A673 (cell line): ENCODE measurements around the gene MMD2. TPM values are rescaled to one million over a fixed set of nuclear protein-coding genes. Genes with fewer than 3 reads are reported as not detected.
"Not testable (repeated sequence)": the region's sequence is repeated elsewhere in the genome, so short reads cannot be mapped to it uniquely, and the experiment has no call there.

Experiments used
- BruUV-seq: library from RNA; stranded (reverse); fragments of 400-500 nt; replicated peaks from 2 replicates; lab custom pipeline; 2021; lab: Mats Ljungman, UMichigan
- CTCF ChIA-PET: fragments of 300-600 bp; sonication (Branson Sonifier 250); formaldehyde crosslinking; loops from one replicate; lab custom pipeline; 2022; ENCODE audit warnings: antibody characterized with exemption; lab: Charles Lee
- POLR2A ChIA-PET: fragments of 300-600 bp; sonication (Branson Sonifier 250); formaldehyde crosslinking; loops from one replicate; lab custom pipeline; 2022; ENCODE audit warnings: antibody characterized with exemption; ENCODE audit not compliant: low non-redundant PET; lab: Charles Lee
- DNase-seq: peaks from one replicate; pipeline ENCODE4 v3.0.0-alpha.2; 2015; ENCODE audit warnings: low spot score
- H3K27ac ChIP-seq: fragments of 200-600 bp; sonication (generic); 2 replicates; pipeline ENCODE4 v1.5.1; 2016; ENCODE audit warnings: mixed run types, low read depth, mild to moderate bottlenecking, mixed read lengths, antibody characterized with exemption, low read length; ENCODE audit not compliant: poor library complexity, severe bottlenecking
- H3K27me3 ChIP-seq: fragments of 200-600 bp; sonication (generic); replicated peaks from 2 replicates; pipeline ENCODE4 v1.6.1; 2017; ENCODE audit warnings: mixed run types, low read depth, mild to moderate bottlenecking, mixed read lengths, antibody characterized with exemption, low read length; ENCODE audit not compliant: insufficient read depth, poor library complexity
- H3K36me3 ChIP-seq: fragments of 200-600 bp; sonication (generic); 2 replicates; pipeline ENCODE4 v1.6.1; 2016; ENCODE audit warnings: mixed run types, mild to moderate bottlenecking, mixed read lengths, antibody characterized with exemption, low read length; ENCODE audit not compliant: insufficient read depth, poor library complexity, severe bottlenecking
- H3K4me1 ChIP-seq: fragments of 200-600 bp; sonication (generic); 2 replicates; pipeline ENCODE4 v1.6.1; 2017; ENCODE audit warnings: mixed run types, mild to moderate bottlenecking, mixed read lengths, antibody characterized with exemption, low read length; ENCODE audit not compliant: insufficient read depth, poor library complexity, severe bottlenecking
- H3K4me3 ChIP-seq: fragments of 200-600 bp; sonication (generic); 2 replicates; pipeline ENCODE4 v1.5.1; 2016; ENCODE audit warnings: low read depth, mixed run types, mild to moderate bottlenecking, mixed read lengths, low read length; ENCODE audit not compliant: poor library complexity, severe bottlenecking
- H3K9me3 ChIP-seq: fragments of 200-600 bp; sonication (generic); 2 replicates; pipeline ENCODE4 v1.6.1; 2016; ENCODE audit warnings: mixed run types, low read depth, mild to moderate bottlenecking, mixed read lengths, antibody characterized with exemption, low read length; ENCODE audit not compliant: poor library complexity, severe bottlenecking
- EZH2 ChIP-seq: fragments of 200-600 bp; sonication (generic); IDR thresholded peaks from 2 replicates; pipeline ENCODE4 v1.6.1; 2017; ENCODE audit warnings: borderline replicate concordance, low read depth, mild to moderate bottlenecking, mixed read lengths, antibody characterized with exemption, low read length; ENCODE audit not compliant: poor library complexity, severe bottlenecking
- intact Hi-C: fragments of 100-400 bp; cut with micrococcal nuclease; formaldehyde crosslinking; loops from one replicate; pipeline ENCODE4 v1.10.0; 2022; ENCODE audit not compliant: unreplicated experiment
- total RNA-seq: library from RNA; stranded (reverse); gene quantifications from 2 replicates; pipeline ENCODE4 v1.2.3, GENCODE V29; 2021
- TF ChIP-seq, protein P1 (sequence below): fragments of 300-800, 200-600 bp; sonication (generic); conservative IDR thresholded peaks from 2 replicates; pipeline ENCODE4 v1.5.1; 2017; ENCODE audit warnings: low read depth, mild to moderate bottlenecking, antibody characterized with exemption, low read length, moderate library complexity, mixed read lengths

The MMD2 gene
- total RNA-seq, 1 experiment from 2014 or later = not detected

DNA sequence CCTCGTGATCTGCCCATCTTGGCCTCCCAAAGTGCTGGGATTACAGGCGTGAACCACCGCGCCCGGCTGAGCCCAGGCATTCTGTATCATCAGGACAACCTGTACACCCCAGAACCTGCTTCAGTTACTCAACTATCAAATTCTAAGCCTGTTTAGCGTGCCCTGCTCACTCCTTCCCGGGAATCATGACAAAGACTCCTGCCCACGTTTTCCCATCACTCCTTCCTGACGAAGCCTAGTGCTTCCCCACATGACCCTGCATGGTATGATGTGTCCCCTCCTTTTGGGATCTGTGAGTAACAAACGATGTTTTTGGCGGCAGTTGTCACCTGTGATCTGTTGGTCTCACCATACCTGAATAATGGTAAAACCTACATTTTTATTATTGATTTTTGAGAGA lies 63.2 kb downstream of the MMD2 start:
- TF ChIP-seq EZH2 = no peak
- TF ChIP-seq, protein P1, sequence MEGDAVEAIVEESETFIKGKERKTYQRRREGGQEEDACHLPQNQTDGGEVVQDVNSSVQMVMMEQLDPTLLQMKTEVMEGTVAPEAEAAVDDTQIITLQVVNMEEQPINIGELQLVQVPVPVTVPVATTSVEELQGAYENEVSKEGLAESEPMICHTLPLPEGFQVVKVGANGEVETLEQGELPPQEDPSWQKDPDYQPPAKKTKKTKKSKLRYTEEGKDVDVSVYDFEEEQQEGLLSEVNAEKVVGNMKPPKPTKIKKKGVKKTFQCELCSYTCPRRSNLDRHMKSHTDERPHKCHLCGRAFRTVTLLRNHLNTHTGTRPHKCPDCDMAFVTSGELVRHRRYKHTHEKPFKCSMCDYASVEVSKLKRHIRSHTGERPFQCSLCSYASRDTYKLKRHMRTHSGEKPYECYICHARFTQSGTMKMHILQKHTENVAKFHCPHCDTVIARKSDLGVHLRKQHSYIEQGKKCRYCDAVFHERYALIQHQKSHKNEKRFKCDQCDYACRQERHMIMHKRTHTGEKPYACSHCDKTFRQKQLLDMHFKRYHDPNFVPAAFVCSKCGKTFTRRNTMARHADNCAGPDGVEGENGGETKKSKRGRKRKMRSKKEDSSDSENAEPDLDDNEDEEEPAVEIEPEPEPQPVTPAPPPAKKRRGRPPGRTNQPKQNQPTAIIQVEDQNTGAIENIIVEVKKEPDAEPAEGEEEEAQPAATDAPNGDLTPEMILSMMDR = no peak
- no TSS peak for BruUV-seq
- ChIA-PET POLR2A (no interaction called here), CTCF (no interaction called here)
- no peaks in the 10 kb centered on the region for H3K4me1 ChIP-seq
- intact Hi-C loops = no loop called here
- H3K9me3 ChIP-seq = no peaks in the 10 kb centered on the region
- H3K36me3 ChIP-seq = no peaks in the 10 kb centered on the region
- H3K4me3 ChIP-seq = no peak overlapping the region
- no peaks in the 10 kb centered on the region for H3K27me3 ChIP-seq
- H3K27ac ChIP-seq = no peak overlapping the region
- DNase-seq = no peak

DNA sequence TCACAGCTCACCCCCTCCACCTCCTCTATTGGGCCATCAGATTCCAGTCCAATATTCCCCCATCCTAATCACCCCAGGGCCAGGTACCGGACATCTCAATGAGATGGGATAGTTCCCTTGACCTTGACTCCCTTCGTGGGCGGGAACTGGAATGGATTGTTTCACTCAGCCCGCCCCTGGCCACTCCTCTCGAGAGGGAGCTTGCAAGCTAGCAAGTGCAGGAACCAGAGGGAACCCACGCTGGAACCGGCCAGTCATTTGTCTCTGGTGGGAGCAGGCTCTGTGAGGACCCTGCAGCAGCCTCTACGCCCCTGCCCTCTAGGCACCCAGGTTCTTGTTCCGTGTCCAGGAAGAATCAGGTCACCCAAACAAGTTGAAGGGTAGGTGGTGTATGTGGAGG lies 64.5 kb downstream of the MMD2 start:
- Histone ChIP-seq H3K27me3 (no peaks in the 10 kb centered on the region), H3K4me3 (no peak overlapping the region), H3K4me1 (no peaks in the 10 kb centered on the region), H3K27ac (no peak overlapping the region), H3K36me3 (no peaks in the 10 kb centered on the region), H3K9me3 (no peaks in the 10 kb centered on the region)
- intact Hi-C loops = no loop called here
- CTCF ChIA-PET = interaction anchor here (1.2 kb wide), 1 partner anchor 11 kb away, joined by 4 read pairs; the partner anchor contains the start of gene RADIL
- POLR2A ChIA-PET = no interaction called here
- TF ChIP-seq EZH2 = no peak
- TF ChIP-seq, protein P1 = no peak
- no TSS peak for BruUV-seq
- DNase-seq = no peak

DNA sequence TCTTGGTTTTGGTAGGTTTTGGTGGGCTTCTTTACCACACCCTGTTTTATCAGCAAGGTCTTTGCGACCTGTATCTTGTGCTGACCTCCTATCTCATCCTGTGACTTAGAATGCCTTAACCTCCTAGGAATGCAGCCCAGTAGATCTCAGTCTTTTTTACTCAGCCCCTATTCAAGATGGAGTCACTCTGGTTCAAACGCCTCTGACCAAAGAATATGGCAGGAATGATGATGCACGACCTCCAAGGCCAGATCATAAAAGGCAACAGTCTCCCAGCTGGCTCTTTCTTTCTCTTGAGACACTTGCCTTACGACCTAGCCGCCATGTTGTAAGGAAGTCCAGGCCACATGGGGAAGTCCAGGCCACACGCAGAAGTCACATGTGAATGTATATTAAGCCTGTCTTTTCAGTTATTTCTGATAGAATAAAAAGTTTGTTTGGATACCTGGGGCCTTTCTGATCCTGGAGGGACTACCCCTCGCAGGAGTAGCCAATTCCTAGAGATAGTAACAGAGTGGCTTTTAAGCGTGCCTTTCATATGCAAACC lies 65.0 kb downstream of the MMD2 start:
- BruUV-seq = no TSS peak
- TF ChIP-seq, protein P1 = no peak
- TF ChIP-seq EZH2 = no peak
- H3K27me3 ChIP-seq = no peaks in the 10 kb centered on the region
- DNase-seq = no peak
- intact Hi-C loops = no loop called here
- H3K9me3 ChIP-seq = no peaks in the 10 kb centered on the region
- POLR2A ChIA-PET = no interaction called here
- CTCF ChIA-PET = interaction anchor here (1.2 kb wide), 1 partner anchor 10 kb away, joined by 4 read pairs; the partner anchor contains the start of gene RADIL
- H3K4me3 ChIP-seq = no peak overlapping the region
- no peaks in the 10 kb centered on the region for H3K4me1 ChIP-seq
- no peaks in the 10 kb centered on the region for H3K36me3 ChIP-seq
- H3K27ac ChIP-seq = no peak overlapping the region

DNA sequence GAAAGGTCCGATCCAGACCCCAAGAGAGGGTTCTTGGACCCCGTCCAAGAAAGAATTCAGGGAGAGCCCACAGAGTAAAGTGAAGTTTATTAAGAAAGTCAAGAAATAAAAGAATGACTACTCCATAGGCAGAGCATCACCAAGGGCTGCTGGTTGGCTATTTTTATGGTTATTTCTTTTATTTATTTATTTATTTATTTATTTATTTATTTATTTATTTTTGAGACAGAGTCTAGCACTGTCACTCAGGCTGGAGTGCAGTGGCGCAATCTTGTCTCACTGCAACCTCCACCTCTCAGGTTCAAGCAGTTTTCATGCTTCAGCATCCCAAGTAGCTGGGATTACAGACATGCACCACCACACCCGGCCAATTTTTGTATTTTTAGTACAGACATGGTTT lies 65.8 kb downstream of the MMD2 start:
- H3K4me1 ChIP-seq, DNase-seq, POLR2A ChIA-PET, H3K9me3 ChIP-seq, intact Hi-C loops, H3K4me3 ChIP-seq, CTCF ChIA-PET, BruUV-seq, H3K27me3 ChIP-seq, H3K36me3 ChIP-seq, H3K27ac ChIP-seq: not testable (repeated sequence)

DNA sequence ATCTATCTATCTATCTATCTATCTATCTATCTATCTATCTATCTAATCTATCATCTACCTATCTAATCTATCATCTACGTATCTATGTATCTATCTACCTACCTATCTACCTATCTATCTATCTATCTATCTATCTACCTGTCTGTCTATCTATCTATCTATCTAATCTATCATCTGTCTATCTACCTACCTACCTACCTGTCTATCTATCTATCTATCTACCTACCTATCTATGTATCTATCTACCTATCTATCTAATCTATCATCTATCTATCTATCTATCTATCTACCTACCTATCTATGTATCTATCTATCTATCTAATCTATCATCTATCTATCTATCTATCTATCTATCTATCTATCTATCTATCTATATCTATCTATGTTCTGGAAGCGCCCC lies 67.5 kb downstream of the MMD2 start:
- BruUV-seq, H3K4me1 ChIP-seq, POLR2A ChIA-PET, H3K27ac ChIP-seq, DNase-seq, H3K27me3 ChIP-seq, H3K9me3 ChIP-seq, intact Hi-C loops, H3K36me3 ChIP-seq, H3K4me3 ChIP-seq: not testable (repeated sequence)
- CTCF ChIA-PET = interaction anchor here (0.7 kb wide), 1 partner anchor 24 kb away, joined by 3 read pairs; no protein-coding TSS in a partner anchor
